ENCODE data around the gene TAS2R50.

Gene TAS2R50

GRCh38 chr12:10943167-10943566 lies 43.5 kb downstream of the TAS2R50 start:
- DNase-seq = no peak

DNA sequence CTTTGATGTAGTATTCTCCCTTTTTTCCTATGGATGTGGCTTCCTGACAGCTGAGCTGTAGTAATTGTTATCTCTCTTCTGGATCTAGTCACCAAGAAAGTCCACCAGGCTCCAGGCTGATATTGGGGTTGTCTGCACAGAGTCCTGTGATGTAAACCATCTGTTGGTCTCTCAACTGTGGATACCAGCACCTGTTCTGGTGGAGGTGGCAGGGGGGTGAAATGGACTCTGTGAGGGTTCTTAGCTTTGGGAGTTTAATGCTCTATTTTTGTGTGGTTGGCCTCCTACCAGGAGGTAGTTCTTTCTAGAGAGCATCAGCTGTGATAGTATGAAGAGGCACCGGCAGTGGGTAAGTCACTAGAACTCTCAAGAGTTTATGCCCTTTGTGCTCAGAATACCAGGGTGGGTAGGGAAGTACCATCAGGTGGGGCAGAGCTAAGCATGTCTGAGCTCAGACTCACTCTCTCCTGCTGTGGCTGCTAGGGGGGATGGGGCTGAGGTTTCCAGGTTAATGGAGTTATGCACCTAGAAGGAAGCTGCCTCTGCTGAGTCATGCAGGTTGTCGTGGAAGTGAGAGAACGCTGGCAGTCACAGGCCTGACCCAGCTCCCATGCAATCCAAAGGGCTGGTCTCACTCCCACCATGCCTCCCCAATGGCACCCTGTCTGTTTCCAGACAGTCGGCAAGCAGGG lies 44.6 kb downstream of the TAS2R50 start:
- no peak for DNase-seq

GRCh38 chr12:10941369-10941768 lies 45.3 kb downstream of the TAS2R50 start:
- DNase-seq = no peak

- DNase-seq = no peak
Measured at GRCh38 chr12:10940389-10940788, 46.3 kb downstream of the TAS2R50 start.

GRCh38 chr12:10939163-10939562 lies 47.5 kb downstream of the TAS2R50 start, which contains the start of gene TAS2R14:
Gene TAS2R14, minus strand, starts transcription at chr12:10939263. Its CDS starts 56 bp downstream, at chr12:10939207.
- DNase-seq = no peak

DNA sequence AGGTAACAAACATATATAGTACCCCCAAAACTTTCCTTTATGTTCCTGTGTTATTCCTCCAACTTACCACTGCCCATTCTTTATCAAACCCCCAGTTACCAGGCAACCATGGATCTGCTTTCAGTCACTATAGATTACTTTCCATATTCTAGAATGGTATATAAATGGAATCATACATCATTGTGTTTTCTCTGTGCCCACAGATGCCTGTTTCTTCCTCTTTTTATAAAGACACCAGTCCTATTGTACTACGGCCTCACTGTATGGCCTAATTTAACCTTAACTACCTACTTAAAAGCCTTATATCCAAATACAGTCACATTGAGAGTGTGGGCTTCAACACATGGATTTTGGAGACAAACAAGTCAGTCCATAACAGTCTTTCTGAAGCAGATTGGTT lies 50.2 kb downstream of the TAS2R50 start:
- no peak for DNase-seq
